Mesothelial cell of epicardium (in vitro differentiated cells): Measurements from ENCODE around the gene FRMD4A. TPM values are rescaled to one million over a fixed set of nuclear protein-coding genes. Genes with fewer than 3 reads are reported as not detected.

ENCODE experiments used
- DNase-seq, 2 experiments: peaks; one replicate each; pipeline ENCODE4 v3.0.0; 2021; ENCODE audit warnings: low spot score in 2 of 2; ENCODE audit not compliant: unreplicated experiment in 2 of 2
- H3K27ac Mint-ChIP-seq: 2 replicates; pipeline ENCODE4 v1.8.0; 2021; ENCODE audit warnings: mixed read lengths
- H3K27me3 Mint-ChIP-seq: 2 replicates; pipeline ENCODE4 v1.8.0; 2021; ENCODE audit warnings: low read depth, mixed read lengths
- H3K36me3 Mint-ChIP-seq: 2 replicates; pipeline ENCODE4 v1.8.0; 2021; ENCODE audit warnings: mixed read lengths
- H3K4me1 Mint-ChIP-seq: 2 replicates; pipeline ENCODE4 v1.8.0; 2021; ENCODE audit warnings: mixed read lengths
- H3K4me3 Mint-ChIP-seq: 2 replicates; pipeline ENCODE4 v1.8.0; 2021; ENCODE audit warnings: mild to moderate bottlenecking, moderate library complexity, mixed read lengths
- H3K9me3 Mint-ChIP-seq: 2 replicates; pipeline ENCODE4 v1.8.0; 2021; ENCODE audit warnings: mixed read lengths
- CTCF ChIP-seq: fragments of 200-600 bp; sonication (generic); IDR thresholded peaks from one replicate; pipeline ENCODE4 v1.5.0; 2021; ENCODE audit warnings: antibody characterized with exemption; ENCODE audit not compliant: unreplicated experiment
- total RNA-seq: library from RNA; stranded (reverse); gene quantifications from 3 replicates; pipeline ENCODE4 v1.2.1, GENCODE V29; 2021

The FRMD4A gene
- total RNA-seq, 1 donor from 2014 or later = 45.0 TPM

GRCh38 chr10:13953371-13953770, 377.4 kb downstream of the FRMD4A start:
- no peak overlapping the region for H3K27ac Mint-ChIP-seq
- H3K4me3 Mint-ChIP-seq = no peak overlapping the region
- no peak for DNase-seq
- H3K4me1 Mint-ChIP-seq = peaks cover 12% of the 10 kb centered on the region
- peaks cover 20% of the 10 kb centered on the region for H3K9me3 Mint-ChIP-seq
- TF ChIP-seq CTCF = no peak
- H3K36me3 Mint-ChIP-seq = no peaks in the 10 kb centered on the region
- H3K27me3 Mint-ChIP-seq = no peaks in the 10 kb centered on the region

DNA sequence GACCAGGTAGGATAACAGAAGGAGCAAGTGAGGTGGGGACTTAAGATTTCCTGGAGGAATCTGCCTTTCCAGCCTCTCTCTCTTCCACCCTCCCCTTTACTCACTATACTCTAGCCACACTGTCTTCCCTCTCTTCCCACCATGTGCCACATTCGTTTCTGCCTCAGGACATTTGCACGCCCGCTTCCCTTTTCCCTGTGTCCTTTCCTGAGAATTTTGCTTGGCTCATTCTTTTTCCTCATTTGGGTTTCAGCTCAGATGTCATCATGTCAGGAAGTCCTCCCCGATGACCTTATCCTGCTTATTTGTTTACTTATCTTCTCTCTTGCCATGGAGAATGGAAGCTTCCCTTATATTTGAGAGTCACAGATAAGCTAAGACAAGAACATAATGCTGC, 380.2 kb downstream of the FRMD4A start:
- no peak overlapping the region for H3K27ac Mint-ChIP-seq
- no peak for TF ChIP-seq CTCF
- peaks cover 16% of the 10 kb centered on the region for H3K4me1 Mint-ChIP-seq
- no peak overlapping the region for H3K4me3 Mint-ChIP-seq
- no peaks in the 10 kb centered on the region for H3K36me3 Mint-ChIP-seq
- H3K27me3 Mint-ChIP-seq = no peaks in the 10 kb centered on the region
- peaks cover 20% of the 10 kb centered on the region for H3K9me3 Mint-ChIP-seq
- DNase-seq = no peak

- peaks cover 22% of the 10 kb centered on the region for H3K4me1 Mint-ChIP-seq
- H3K27ac Mint-ChIP-seq = peak overlapping the region; percentile 48
- DNase-seq = no peak
- no peaks in the 10 kb centered on the region for H3K27me3 Mint-ChIP-seq
- peaks cover 20% of the 10 kb centered on the region for H3K9me3 Mint-ChIP-seq
- no peak overlapping the region for H3K4me3 Mint-ChIP-seq
- H3K36me3 Mint-ChIP-seq = no peaks in the 10 kb centered on the region
- TF ChIP-seq CTCF = no peak
These were observed 380.7 kb downstream of the FRMD4A start for GRCh38 chr10:13949844-13950542.

DNA sequence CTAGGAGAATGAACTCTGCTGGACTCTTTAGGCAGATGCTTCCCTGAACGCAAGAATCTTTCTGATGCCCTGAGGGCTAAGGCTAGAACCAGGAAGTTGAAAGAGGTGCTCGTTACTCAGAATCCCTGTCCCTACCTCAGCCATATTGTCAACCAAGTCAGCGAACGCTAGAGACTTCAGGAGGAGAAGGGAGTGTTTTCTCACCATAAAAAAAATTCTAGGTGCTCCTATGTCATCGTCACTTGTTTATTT, 384.6 kb downstream of the FRMD4A start:
- Mint-ChIP-seq H3K27ac (peak overlapping the region; percentile 79), H3K36me3 (peaks cover 4% of the 10 kb centered on the region), H3K4me1 (peaks cover 29% of the 10 kb centered on the region), H3K9me3 (peaks cover 11% of the 10 kb centered on the region), H3K4me3 (no peak overlapping the region), H3K27me3 (no peaks in the 10 kb centered on the region)
- TF ChIP-seq CTCF = no peak
- DNase-seq = no peak

DNA sequence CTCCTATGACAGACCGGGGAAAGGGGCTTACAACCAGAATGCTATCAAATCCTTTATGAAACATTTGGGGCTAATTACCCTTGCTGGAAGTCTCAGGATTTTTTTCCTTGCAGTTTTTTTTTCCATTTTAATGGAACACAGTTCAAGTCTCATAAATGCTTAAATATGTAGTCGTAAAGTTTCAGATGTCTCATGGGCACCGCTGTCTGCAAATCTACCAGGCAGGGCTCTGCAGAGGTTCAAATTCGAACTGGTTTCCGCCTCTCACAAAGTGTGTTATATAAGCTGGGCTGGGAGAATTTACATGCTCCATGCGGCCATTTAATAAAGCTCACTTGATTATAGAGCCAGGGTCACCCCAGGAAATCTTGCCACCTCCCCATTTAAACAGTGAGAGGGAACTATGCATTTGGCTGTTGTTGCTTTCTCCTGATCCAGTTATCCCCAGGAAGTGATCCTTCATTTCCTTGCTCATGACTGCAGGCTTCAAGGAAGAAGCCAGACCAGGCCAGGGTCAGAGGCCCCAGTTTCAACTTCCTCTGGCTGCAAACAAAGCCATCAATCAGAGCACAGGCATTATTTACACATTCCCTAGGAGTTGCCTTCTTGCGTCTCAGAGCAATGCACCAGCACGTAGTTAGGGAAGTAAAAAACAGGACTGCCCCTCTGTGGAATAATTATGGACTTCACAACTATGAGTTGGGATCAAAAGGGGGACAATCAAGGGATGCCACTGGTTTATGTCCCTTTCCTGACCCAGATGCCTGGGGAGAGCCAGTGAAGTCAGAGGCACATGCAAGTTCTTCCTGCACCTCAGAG, 385.1 kb downstream of the FRMD4A start:
- Mint-ChIP-seq H3K27me3 (no peaks in the 10 kb centered on the region), H3K4me1 (peaks cover 29% of the 10 kb centered on the region), H3K27ac (peak overlapping the region; percentile 79), H3K36me3 (peaks cover 4% of the 10 kb centered on the region), H3K9me3 (peaks cover 8% of the 10 kb centered on the region), H3K4me3 (no peak overlapping the region)
- TF ChIP-seq CTCF = no peak
- no peak for DNase-seq
